Neural cell (in vitro differentiated cells): ENCODE measurements around the gene ABCC11.

Experiments used
- EP300 ChIP-seq: fragments of 450-650 bp; conservative IDR thresholded peaks from 2 replicates; pipeline ENCODE4 v1.6.1; 2014; ENCODE audit warnings: antibody characterized with exemption, mild to moderate bottlenecking, moderate library complexity; ENCODE audit not compliant: poor library complexity, severe bottlenecking
- EZH2 ChIP-seq: fragments of 200-600, 300-800 bp; shearing (Covaris generic), sonication (generic); IDR thresholded peaks from 2 replicates; pipeline ENCODE4 v1.6.1; 2014; ENCODE audit warnings: antibody characterized with exemption, low read length, borderline replicate concordance, mild to moderate bottlenecking; ENCODE audit not compliant: insufficient read depth, poor library complexity, severe bottlenecking
- MXI1 ChIP-seq: fragments of 450-650 bp; conservative IDR thresholded peaks from 2 replicates; pipeline ENCODE4 v1.6.1; 2014; ENCODE audit warnings: antibody characterized with exemption, mild to moderate bottlenecking; ENCODE audit not compliant: poor library complexity, severe bottlenecking
- POLR2AphosphoS5 ChIP-seq: IDR thresholded peaks from 2 replicates; pipeline ENCODE4 v1.6.1; 2012
- RAD21 ChIP-seq: fragments of 450-650 bp; conservative IDR thresholded peaks from 2 replicates; pipeline ENCODE4 v1.6.1; 2014; ENCODE audit warnings: antibody characterized with exemption, mild to moderate bottlenecking, moderate library complexity
- TF ChIP-seq, protein P1 (sequence below): fragments of 450-650 bp; IDR thresholded peaks from 2 replicates; pipeline ENCODE4 v1.5.1; 2014; ENCODE audit warnings: antibody characterized with exemption, mild to moderate bottlenecking, moderate library complexity; ENCODE audit not compliant: poor library complexity, severe bottlenecking
- TF ChIP-seq, protein P2 (sequence below): IDR thresholded peaks from 2 replicates; pipeline ENCODE4 v1.6.1; 2012; ENCODE audit warnings: borderline replicate concordance

DNA sequence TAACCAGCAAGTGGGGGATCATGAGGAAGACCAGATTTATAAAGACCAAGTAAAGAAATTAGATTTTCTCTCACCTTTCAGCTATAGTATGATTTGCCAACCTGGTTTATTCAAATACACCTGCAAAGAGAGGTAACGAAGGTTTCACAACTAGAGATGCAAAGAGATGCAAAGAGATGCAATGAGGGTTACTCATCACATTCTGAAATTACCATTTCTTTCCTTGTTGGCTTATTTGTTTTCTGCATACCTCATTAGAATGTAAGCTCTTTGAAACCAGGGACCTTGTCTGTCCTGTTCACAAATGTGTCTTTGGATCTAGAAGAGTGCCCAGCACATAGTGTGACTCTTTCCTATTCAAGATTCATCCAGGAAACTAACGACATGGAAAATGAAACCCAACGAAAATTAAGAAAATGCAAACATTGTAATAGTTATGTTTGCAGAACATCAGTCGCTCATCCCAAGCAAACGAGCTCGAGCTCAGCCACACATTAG is 12.2 kb downstream of the ABCC11 start:
- TF ChIP-seq EP300 (no peak), EZH2 (no peak), POLR2AphosphoS5 (no peak), MXI1 (no peak), RAD21 (no peak)
- TF ChIP-seq, protein P1, sequence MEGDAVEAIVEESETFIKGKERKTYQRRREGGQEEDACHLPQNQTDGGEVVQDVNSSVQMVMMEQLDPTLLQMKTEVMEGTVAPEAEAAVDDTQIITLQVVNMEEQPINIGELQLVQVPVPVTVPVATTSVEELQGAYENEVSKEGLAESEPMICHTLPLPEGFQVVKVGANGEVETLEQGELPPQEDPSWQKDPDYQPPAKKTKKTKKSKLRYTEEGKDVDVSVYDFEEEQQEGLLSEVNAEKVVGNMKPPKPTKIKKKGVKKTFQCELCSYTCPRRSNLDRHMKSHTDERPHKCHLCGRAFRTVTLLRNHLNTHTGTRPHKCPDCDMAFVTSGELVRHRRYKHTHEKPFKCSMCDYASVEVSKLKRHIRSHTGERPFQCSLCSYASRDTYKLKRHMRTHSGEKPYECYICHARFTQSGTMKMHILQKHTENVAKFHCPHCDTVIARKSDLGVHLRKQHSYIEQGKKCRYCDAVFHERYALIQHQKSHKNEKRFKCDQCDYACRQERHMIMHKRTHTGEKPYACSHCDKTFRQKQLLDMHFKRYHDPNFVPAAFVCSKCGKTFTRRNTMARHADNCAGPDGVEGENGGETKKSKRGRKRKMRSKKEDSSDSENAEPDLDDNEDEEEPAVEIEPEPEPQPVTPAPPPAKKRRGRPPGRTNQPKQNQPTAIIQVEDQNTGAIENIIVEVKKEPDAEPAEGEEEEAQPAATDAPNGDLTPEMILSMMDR = no peak
- TF ChIP-seq, protein P2, sequence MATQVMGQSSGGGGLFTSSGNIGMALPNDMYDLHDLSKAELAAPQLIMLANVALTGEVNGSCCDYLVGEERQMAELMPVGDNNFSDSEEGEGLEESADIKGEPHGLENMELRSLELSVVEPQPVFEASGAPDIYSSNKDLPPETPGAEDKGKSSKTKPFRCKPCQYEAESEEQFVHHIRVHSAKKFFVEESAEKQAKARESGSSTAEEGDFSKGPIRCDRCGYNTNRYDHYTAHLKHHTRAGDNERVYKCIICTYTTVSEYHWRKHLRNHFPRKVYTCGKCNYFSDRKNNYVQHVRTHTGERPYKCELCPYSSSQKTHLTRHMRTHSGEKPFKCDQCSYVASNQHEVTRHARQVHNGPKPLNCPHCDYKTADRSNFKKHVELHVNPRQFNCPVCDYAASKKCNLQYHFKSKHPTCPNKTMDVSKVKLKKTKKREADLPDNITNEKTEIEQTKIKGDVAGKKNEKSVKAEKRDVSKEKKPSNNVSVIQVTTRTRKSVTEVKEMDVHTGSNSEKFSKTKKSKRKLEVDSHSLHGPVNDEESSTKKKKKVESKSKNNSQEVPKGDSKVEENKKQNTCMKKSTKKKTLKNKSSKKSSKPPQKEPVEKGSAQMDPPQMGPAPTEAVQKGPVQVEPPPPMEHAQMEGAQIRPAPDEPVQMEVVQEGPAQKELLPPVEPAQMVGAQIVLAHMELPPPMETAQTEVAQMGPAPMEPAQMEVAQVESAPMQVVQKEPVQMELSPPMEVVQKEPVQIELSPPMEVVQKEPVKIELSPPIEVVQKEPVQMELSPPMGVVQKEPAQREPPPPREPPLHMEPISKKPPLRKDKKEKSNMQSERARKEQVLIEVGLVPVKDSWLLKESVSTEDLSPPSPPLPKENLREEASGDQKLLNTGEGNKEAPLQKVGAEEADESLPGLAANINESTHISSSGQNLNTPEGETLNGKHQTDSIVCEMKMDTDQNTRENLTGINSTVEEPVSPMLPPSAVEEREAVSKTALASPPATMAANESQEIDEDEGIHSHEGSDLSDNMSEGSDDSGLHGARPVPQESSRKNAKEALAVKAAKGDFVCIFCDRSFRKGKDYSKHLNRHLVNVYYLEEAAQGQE = no peak
